Body of pancreas (tissue), 4 donors: Measurements from ENCODE around the gene SUPT4H1. TPM values are rescaled to one million over a fixed set of nuclear protein-coding genes. Genes with fewer than 3 reads are reported as not detected.

Source experiments
- ATAC-seq: fragments of 150-250 bp; one replicate; pipeline ENCODE4 v1.9.1; 2016
- DNase-seq, 4 donors: peaks; one replicate each; pipeline ENCODE4 v3.0.0-alpha.2; 2019
- H3K27ac ChIP-seq, 4 donors: fragments of 200-600 bp; sonication (generic); 1 replicate in 3 of 4; 2 replicates in 1 of 4; pipeline versions ENCODE4 v1.5.1 to v1.6.1; 2016 to 2019; ENCODE audit warnings: mild to moderate bottlenecking in 1 of 4, mixed read lengths in 1 of 4, moderate library complexity in 1 of 4
- H3K27me3 ChIP-seq, 2 donors: fragments of 200-600 bp; sonication (generic); one replicate each; pipeline ENCODE4 v1.6.0; 2016; ENCODE audit warnings: mild to moderate bottlenecking in 1 of 2
- H3K36me3 ChIP-seq, 2 donors: fragments of 200-600 bp; sonication (generic); replicated peaks in 1 of 2; 2 replicates each; pipeline ENCODE4 v1.5.1; 2016; ENCODE audit warnings: low read depth in 2 of 2; ENCODE audit not compliant: insufficient read depth in 1 of 2
- H3K4me1 ChIP-seq: fragments of 200-600 bp; sonication (generic); one replicate; pipeline ENCODE4 v1.6.0; 2016
- H3K4me3 ChIP-seq, 2 donors: fragments of 200-600 bp; sonication (generic); 1 replicate in 1 of 2; 2 replicates in 1 of 2; pipeline ENCODE4 v1.5.1; 2016 to 2019
- H3K9me3 ChIP-seq, 3 donors: fragments of 200-600 bp; sonication (generic); 1 replicate in 2 of 3; 2 replicates in 1 of 3; pipeline ENCODE4 v1.5.1; 2016
- POLR2A ChIP-seq, 3 donors: fragments of 450-650 bp; IDR thresholded peaks; one replicate each; pipeline ENCODE4 v1.6.1; 2016; ENCODE audit warnings: antibody characterized with exemption in 3 of 3, mild to moderate bottlenecking in 2 of 3
- WGBS, 2 donors: methylation state at CpG; one replicate each; pipeline ENCODE4 v1.1.5; 2017; 5-methylcytosine and 5-hydroxymethylcytosine counted together
- intact Hi-C: fragments of 100-400 bp; cut with DNase I; formaldehyde crosslinking; loops from one replicate; pipeline ENCODE4 v1.15.1; 2023
- total RNA-seq, 2 donors: library from RNA; depleted of rRNA; stranded (reverse); fragments of >200 nt; gene quantifications; one replicate each; pipeline ENCODE4 v1.1.0, GENCODE V29; 2016
- TF ChIP-seq, protein P1 (sequence below), 7 experiments: fragments of 450-650 bp in 4 of 7; fragments of 200-600 bp in 3 of 7; sonication (generic) in 3 of 7; IDR thresholded peaks; one replicate each; pipeline ENCODE4 v1.5.1; 2016 to 2019; ENCODE audit warnings: antibody characterized with exemption in 7 of 7

SUPT4H1 gene
- total RNA-seq, 2 donors from 2014 or later: 10.2 to 24.4 TPM

- H3K4me1 ChIP-seq: peaks cover 14% of the 10 kb centered on the region
- no peak for ATAC-seq
- intact Hi-C loops: no loop called here
- H3K9me3 ChIP-seq: no peaks in the 10 kb centered on the region
- no peaks in the 10 kb centered on the region for H3K27me3 ChIP-seq
- 96 to 100% methylated on average over 5 to 9 of the region's 9 CpGs for WGBS, 2 donors
- no peak for TF ChIP-seq POLR2A (IDR thresholded peaks at IDR 0.05)
- TF ChIP-seq, protein P1, sequence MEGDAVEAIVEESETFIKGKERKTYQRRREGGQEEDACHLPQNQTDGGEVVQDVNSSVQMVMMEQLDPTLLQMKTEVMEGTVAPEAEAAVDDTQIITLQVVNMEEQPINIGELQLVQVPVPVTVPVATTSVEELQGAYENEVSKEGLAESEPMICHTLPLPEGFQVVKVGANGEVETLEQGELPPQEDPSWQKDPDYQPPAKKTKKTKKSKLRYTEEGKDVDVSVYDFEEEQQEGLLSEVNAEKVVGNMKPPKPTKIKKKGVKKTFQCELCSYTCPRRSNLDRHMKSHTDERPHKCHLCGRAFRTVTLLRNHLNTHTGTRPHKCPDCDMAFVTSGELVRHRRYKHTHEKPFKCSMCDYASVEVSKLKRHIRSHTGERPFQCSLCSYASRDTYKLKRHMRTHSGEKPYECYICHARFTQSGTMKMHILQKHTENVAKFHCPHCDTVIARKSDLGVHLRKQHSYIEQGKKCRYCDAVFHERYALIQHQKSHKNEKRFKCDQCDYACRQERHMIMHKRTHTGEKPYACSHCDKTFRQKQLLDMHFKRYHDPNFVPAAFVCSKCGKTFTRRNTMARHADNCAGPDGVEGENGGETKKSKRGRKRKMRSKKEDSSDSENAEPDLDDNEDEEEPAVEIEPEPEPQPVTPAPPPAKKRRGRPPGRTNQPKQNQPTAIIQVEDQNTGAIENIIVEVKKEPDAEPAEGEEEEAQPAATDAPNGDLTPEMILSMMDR (IDR thresholded peaks at IDR 0.05): no peak
- no peak for DNase-seq
- no peak overlapping the region for H3K4me3 ChIP-seq
- H3K27ac ChIP-seq: no peak overlapping the region
- H3K36me3 ChIP-seq: no peaks in the 10 kb centered on the region
Observed at GRCh38 chr17:58322581-58323185, 29.3 kb downstream of the SUPT4H1 start.

- DNase-seq (no peak), ATAC-seq (no peak)
- Histone ChIP-seq H3K9me3 (no peaks in the 10 kb centered on the region), H3K27me3 (no peaks in the 10 kb centered on the region), H3K27ac (no peak overlapping the region), H3K4me1 (peaks cover 14% of the 10 kb centered on the region), H3K4me3 (no peak overlapping the region), H3K36me3 (no peaks in the 10 kb centered on the region)
- TF ChIP-seq, protein P1 (IDR thresholded peaks at IDR 0.05): no peak
- no peak for TF ChIP-seq POLR2A (IDR thresholded peaks at IDR 0.05)
- WGBS, 2 donors: 94 to 95% methylated on average over 15 to 18 of the region's 18 CpGs
- intact Hi-C loops: no loop called here
Observed at GRCh38 chr17:58321571-58322525, 30.2 kb downstream of the SUPT4H1 start.

DNA sequence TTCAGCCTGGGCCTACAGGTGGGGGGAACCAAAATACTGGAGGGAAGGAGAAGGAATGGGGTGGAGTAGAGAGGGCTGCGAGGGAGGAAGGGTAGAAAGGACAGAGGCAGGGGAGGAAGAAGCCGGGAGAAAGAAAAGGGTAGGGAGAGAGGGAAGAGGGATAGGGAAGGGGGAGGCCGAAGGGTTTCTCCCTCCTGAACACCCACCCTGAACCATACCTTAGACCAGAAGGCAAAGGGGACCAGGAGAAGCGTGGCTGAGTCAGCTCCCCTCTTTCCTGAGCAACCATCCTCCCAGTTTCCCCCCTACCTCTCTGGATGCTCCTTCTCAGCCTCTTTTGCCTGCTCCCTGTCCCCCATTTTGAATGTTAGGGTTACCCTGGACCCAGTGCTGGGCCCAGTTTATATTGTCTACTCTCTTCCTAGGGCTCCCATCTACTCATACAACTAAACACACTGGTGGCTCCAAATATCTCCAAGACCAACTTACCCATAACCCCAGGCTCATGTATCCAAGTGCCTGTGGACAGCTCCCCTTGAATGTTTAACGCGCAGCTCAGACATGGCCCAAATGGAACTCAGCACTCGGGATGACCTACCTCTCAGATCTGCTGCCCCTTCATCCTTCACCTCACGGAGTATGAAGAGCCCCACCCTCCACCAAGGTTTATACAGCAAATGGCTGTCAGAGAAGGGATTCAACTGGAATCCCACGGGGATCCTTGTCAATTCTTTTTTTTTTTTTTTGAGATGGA lies 31.3 kb downstream of the SUPT4H1 start:
- ATAC-seq (no peak), DNase-seq (no peak)
- Histone ChIP-seq H3K36me3 (no peaks in the 10 kb centered on the region), H3K4me3 (no peak overlapping the region), H3K27ac (no peak overlapping the region), H3K9me3 (no peaks in the 10 kb centered on the region), H3K4me1 (peaks cover 14% of the 10 kb centered on the region), H3K27me3 (no peaks in the 10 kb centered on the region)
- 83 to 89% methylated on average over 8 to 9 of the region's 9 CpGs for WGBS, 2 donors
- intact Hi-C loops: no loop called here
- TF ChIP-seq, protein P1 (IDR thresholded peaks at IDR 0.05): no peak
- TF ChIP-seq POLR2A (IDR thresholded peaks at IDR 0.05): no peak

- no peak overlapping the region for H3K4me3 ChIP-seq
- 85 to 91% methylated on average over 2 to 7 of the region's 7 CpGs for WGBS, 2 donors
- H3K27ac ChIP-seq: no peak overlapping the region
- no peak for TF ChIP-seq POLR2A (IDR thresholded peaks at IDR 0.05)
- TF ChIP-seq, protein P1 (IDR thresholded peaks at IDR 0.05): no peak
- H3K36me3 ChIP-seq: no peaks in the 10 kb centered on the region
- no peaks in the 10 kb centered on the region for H3K27me3 ChIP-seq
- no peaks in the 10 kb centered on the region for H3K9me3 ChIP-seq
- DNase-seq (no peak), ATAC-seq (no peak)
- intact Hi-C loops: no loop called here
- H3K4me1 ChIP-seq: peaks cover 12% of the 10 kb centered on the region
Observed at GRCh38 chr17:58320163-58320558, 31.8 kb downstream of the SUPT4H1 start.
